ENCODE measurements around the gene BEND4. TPM values are rescaled to one million over a fixed set of nuclear protein-coding genes. Genes with fewer than 3 reads are reported as not detected.

The BEND4 gene
- total RNA-seq, 2 donors from 2014 or later = 11.6 to 13.4 TPM

DNA sequence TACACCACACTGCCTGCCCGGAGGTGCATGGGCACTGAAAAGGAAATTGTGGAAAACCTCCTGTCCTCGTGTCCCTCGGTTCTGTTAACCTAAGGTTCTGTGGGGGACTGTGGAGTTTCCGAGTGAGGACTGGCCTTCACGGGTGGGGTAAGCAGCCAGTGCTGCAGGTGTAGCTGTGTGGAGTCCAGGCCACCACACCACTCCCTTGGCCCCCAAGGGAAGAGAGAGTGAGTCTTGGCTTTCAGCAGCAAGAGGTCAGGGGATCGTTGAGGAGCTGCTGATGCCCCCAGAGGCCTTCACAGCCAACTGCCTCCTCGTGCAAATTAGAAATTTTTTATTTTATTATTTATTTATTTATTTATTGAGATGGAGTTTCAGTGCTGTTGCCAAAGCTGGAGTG, 20.4 kb downstream of the BEND4 start:
- Histone ChIP-seq H3K9me3 (ENCODE audit: control insufficient read depth, low read length) (no peaks in the 10 kb centered on the region), H3K27me3 (ENCODE audit: control insufficient read depth, insufficient read depth, low read length, poor library complexity, severe bottlenecking) (no peaks in the 10 kb centered on the region), H3K4me3 (ENCODE audit: low read length) (no peak overlapping the region), H3K27ac (ENCODE audit: low read depth, low read length) (no peak overlapping the region), H3K9ac (ENCODE audit: extremely low read depth, low read length, poor library complexity, severe bottlenecking) (no peak overlapping the region), H3K36me3 (ENCODE audit: control insufficient read depth, insufficient read depth, low read length) (no peaks in the 10 kb centered on the region), H3K4me1 (ENCODE audit: control insufficient read depth, insufficient read depth, low read length) (no peaks in the 10 kb centered on the region)
- WGBS, 2 experiments (ENCODE audit: insufficient coverage in 1 of 2, insufficient read length in 1 of 2) = 94 to 98% methylated on average over 5 of the region's 7 CpGs
- Mint-ChIP-seq H3K27me3 (ENCODE audit: insufficient read depth) (no peaks in the 10 kb centered on the region), H3K9me3 (peaks cover 30% of the 10 kb centered on the region), H3K27ac (no peak overlapping the region), H3K4me1 (peaks cover 18% of the 10 kb centered on the region), H3K36me3 (ENCODE audit: low read depth) (peaks cover 20% of the 10 kb centered on the region), H3K4me3 (no peak overlapping the region)
- DNase-seq = no peak
- peak; percentile 46 for TF ChIP-seq CTCF (conservative IDR thresholded peaks at IDR 0.05)

GRCh38 chr4:42123071-42123644, 29.3 kb downstream of the BEND4 start:
- H3K9me3 Mint-ChIP-seq = peaks cover 5% of the 10 kb centered on the region
- no peak overlapping the region for H3K4me3 Mint-ChIP-seq
- peaks cover 19% of the 10 kb centered on the region for H3K4me1 Mint-ChIP-seq
- no peak overlapping the region for H3K27ac ChIP-seq (ENCODE audit: low read depth, low read length)
- H3K4me1 ChIP-seq (ENCODE audit: control insufficient read depth, insufficient read depth, low read length) = peaks cover 4% of the 10 kb centered on the region
- WGBS, 2 experiments (ENCODE audit: insufficient coverage in 1 of 2, insufficient read length in 1 of 2) = 88 to 100% methylated on average over 1 to 2 of the region's 2 CpGs
- no peaks in the 10 kb centered on the region for H3K27me3 Mint-ChIP-seq (ENCODE audit: insufficient read depth)
- TF ChIP-seq CTCF (conservative IDR thresholded peaks at IDR 0.05) = no peak
- H3K9ac ChIP-seq (ENCODE audit: extremely low read depth, low read length, poor library complexity, severe bottlenecking) = no peak overlapping the region
- no peak overlapping the region for H3K4me3 ChIP-seq (ENCODE audit: low read length)
- no peaks in the 10 kb centered on the region for H3K9me3 ChIP-seq (ENCODE audit: control insufficient read depth, low read length)
- H3K27ac Mint-ChIP-seq = no peak overlapping the region
- no peaks in the 10 kb centered on the region for H3K36me3 ChIP-seq (ENCODE audit: control insufficient read depth, insufficient read depth, low read length)
- no peak for DNase-seq
- peaks cover 13% of the 10 kb centered on the region for H3K36me3 Mint-ChIP-seq (ENCODE audit: low read depth)
- H3K27me3 ChIP-seq (ENCODE audit: control insufficient read depth, insufficient read depth, low read length, poor library complexity, severe bottlenecking) = no peaks in the 10 kb centered on the region

DNA sequence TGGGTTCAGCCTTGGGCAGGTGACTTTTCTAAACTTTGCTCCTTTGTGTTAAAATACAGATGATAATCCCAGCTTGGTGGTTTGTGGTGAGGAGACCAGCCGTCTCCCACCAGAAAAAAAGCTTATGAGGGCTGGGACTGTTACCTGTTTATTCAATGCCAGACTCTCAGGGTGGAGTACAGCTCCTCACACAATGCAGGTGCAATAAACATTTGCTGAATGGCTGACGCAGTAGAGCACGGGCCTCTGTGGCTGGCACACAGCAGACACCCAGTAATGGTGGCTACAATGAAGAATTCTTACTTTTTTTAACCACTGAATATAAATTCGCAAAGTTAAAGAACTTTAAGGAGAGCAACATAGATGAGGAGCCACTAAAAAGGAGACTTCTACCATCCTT, 30.2 kb downstream of the BEND4 start:
- Histone ChIP-seq H3K36me3 (ENCODE audit: control insufficient read depth, insufficient read depth, low read length) (no peaks in the 10 kb centered on the region), H3K4me1 (ENCODE audit: control insufficient read depth, insufficient read depth, low read length) (peaks cover 4% of the 10 kb centered on the region), H3K9me3 (ENCODE audit: control insufficient read depth, low read length) (no peaks in the 10 kb centered on the region), H3K27me3 (ENCODE audit: control insufficient read depth, insufficient read depth, low read length, poor library complexity, severe bottlenecking) (no peaks in the 10 kb centered on the region), H3K4me3 (ENCODE audit: low read length) (no peak overlapping the region), H3K9ac (ENCODE audit: extremely low read depth, low read length, poor library complexity, severe bottlenecking) (no peak overlapping the region), H3K27ac (ENCODE audit: low read depth, low read length) (no peak overlapping the region)
- Mint-ChIP-seq H3K27ac (no peak overlapping the region), H3K36me3 (ENCODE audit: low read depth) (peaks cover 13% of the 10 kb centered on the region), H3K4me3 (no peak overlapping the region), H3K27me3 (ENCODE audit: insufficient read depth) (no peaks in the 10 kb centered on the region), H3K9me3 (no peaks in the 10 kb centered on the region), H3K4me1 (peaks cover 15% of the 10 kb centered on the region)
- TF ChIP-seq CTCF (conservative IDR thresholded peaks at IDR 0.05) = no peak
- WGBS, 2 experiments (ENCODE audit: insufficient coverage in 1 of 2, insufficient read length in 1 of 2) = 94% methylated on average over 4 of the region's 4 CpGs; no CpG with 5 or more reads in 1 of the 2 experiments
- no peak for DNase-seq

Measured in endodermal cell (in vitro differentiated cells).